Cerebellar cortex (tissue), 1 donor: ENCODE results near the gene HHAT.

Experiments
- DNase-seq: peaks from one replicate; pipeline ENCODE4 v3.0.0-alpha.2; 2015; ENCODE audit warnings: low spot score

The HHAT gene

DNA sequence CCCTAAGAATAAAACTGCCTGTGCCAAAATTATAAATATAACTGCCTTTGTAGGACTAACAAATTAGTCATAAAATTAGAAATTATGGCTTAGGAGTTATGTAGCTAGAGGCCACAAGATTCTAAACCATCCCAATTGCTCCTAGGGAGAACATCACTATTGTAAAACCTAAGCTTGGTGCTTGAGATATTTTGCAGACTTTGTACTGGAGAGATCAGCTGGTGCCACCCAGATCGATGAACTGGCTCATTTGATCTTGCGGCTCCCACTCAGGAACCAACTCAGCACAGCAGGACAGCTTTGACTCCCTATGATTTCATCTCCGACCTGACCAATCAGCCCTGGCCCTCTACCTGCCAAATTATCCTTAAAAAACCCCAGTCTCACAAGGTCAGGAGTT lies 30.6 kb downstream of the HHAT start:
- no peak for DNase-seq

DNA sequence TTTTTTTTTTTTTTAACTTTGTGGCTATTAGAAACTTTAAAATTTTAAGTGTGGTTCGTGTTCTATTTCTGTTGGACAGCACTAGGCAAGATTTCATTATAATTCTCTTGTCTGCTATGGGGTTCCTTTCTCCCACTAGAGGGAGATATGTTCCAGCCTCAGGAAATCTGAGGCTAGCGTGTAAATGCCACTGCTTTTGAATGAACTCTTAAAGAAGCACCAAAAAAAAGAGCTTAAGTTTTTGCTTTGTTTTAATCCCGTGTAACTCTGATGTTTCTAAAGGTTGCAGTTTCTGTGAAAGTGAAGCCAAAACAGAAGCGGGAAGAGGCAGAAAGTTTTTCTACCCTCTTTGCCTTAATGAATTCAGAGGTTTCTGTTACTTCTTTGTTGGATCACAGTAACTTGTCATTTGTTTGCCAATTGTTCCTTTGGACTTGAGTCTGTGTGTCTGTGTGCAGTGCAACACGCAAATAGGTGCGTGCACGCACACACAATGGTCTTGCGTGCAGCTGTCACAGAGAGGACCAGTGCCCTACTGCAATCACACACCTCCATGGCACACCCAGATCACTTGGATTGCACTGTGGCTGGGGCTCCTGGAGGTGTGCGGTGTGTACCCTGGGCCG lies 32.3 kb downstream of the HHAT start:
- DNase-seq: peak; percentile 63

DNA sequence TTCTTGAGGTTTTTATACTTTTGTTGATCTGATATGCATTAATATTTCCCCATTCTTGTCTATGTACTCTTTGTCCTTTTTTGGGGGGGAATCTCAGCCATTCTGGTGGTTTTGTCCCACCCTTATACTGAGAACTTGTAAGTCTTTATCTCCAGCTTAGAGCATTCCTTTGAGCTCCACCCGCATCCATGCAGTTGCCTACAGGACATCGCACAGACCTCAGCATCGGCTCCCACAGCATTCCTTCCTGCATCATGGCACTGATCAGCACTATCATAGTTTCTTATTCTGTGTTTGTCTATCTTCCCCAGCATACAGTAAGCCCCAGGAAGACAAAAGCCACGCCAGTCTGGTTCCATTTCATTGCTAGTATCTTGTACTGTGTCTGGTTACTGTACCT lies 33.0 kb downstream of the HHAT start:
- DNase-seq: no peak

DNA sequence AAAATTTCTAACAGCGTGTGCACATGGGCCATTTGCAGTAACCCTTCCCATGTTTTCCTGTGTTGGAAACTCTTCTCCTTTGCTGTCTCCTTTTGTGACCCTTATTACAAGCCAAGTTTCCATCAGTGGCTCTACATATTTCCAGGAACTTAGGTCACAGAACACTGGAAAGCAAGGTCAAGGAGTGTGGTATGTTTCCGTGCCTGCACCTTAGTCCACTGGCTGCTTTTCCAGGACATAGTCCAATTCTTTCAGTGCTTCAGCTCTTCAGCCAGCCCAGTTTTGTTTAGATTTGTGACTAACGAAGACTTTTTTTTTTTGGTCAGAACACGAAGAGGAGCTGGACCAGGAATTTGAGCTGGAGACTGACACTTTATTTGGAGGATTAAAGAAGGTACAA lies 33.8 kb downstream of the HHAT start:
- no peak for DNase-seq

DNA sequence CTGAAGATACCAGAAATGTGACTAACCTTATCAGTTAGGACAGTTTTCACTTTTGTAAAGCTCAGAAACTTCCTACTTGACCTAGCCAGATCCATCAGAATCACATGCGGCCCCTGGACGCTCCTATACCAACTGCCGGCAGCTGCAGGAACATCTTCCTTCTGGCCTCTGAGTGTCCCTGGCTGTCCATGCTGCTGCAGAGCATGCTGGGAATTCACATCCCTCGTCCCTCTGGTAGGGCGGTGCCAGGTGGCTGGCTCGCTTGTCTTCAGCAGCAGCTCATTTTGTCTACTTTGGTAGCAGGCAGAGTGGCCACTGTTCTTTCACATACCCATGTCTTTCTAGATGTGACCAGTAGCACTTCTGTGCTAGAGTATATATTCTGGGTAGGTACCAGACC lies 34.4 kb downstream of the HHAT start:
- DNase-seq: no peak

DNA sequence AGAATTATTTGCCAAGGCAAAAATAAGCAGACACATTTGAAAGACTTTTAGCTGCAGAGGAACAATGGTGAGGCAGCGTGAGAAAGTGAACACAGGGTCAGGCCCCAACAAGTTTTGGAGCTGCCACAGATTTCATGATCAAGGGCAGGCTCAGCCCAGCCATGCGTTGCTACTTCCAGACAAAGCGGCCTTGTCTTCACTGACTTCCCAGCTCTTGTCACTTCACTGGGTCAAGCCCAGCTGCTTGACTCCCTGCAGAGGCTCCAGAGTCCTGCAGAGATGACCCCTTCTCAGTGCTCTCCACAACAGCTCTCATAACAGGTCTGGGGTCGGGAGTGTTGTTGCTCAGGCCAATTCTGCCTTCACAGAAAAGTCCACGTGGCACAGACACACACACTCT lies 35.8 kb downstream of the HHAT start:
- no peak for DNase-seq

DNA sequence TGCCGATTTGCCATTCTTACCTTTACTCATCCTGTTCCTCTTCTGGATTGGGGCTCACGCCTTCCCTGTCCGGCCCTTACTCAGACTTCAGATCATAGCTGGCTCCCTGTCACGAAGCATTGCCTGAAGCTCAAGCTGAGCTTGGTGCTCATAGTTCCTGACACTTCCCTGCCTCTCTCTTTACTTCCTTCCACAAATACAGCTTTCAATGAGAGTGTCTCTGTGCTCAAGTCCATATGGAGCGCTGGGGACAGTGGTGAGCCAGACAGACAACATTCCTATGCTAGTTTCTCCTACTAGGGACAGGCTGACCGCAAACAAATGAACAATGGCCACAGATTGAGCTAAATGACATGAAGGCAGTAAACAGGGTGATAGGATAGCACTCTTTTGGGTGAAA lies 38.1 kb downstream of the HHAT start:
- DNase-seq: no peak

DNA sequence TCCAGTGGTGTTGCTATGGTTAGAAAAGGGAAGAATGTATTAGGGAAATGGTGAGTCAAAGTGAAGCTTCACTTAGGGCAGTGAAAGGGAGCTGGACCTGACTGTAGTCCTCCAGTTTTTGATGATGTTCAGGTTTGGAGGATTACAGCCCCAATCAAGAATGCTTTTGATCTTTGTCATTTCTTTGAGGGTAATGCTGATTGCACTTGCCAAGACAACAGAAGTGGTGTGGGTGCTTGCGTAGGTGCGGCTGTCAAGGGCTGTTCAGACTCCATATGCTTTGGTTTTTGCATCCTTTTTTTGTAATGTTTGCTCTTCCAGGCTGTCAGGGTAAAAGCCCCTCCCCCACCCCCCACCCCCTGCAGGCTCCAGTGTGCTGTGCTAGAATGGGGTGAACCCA lies 38.9 kb downstream of the HHAT start:
- DNase-seq: no peak

DNA sequence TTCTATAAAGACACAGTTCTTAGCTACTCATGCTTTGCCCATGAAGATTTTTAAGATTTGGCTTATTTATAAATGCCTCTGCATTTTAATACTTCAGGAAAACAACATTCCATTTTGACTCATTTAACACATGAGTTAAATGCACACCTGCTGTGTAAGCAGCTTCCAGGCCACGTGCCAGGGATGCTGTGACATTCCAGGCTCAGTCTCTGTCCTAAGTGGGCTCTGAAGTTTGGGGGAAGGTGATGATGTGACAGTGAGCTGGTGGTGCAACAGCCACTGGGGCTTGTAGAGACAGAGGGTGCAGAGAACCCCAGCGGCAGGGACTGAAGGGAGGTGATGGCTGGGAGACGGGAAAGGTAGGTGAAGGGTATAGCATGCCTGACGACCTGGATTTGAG lies 40.7 kb downstream of the HHAT start:
- DNase-seq: no peak

DNA sequence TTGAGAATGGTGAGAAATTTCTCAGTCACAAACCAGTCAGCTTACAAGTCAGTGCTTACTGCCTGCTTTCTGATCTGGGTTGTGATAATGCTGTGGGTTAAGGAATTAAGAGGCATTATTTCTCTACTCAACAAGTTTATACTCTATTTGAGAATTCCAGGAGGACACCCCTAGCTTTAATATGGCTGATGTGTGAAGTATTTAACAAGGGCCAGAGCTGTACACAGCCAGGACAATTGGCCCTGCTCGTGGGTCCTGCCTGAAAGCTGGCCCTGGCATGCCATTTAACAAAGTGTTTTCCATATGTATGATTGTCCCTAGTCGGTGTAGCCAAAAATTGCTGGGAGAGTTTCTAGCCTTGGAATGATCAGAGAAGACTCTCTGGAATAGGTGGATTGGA lies 43.2 kb downstream of the HHAT start:
- no peak for DNase-seq

DNA sequence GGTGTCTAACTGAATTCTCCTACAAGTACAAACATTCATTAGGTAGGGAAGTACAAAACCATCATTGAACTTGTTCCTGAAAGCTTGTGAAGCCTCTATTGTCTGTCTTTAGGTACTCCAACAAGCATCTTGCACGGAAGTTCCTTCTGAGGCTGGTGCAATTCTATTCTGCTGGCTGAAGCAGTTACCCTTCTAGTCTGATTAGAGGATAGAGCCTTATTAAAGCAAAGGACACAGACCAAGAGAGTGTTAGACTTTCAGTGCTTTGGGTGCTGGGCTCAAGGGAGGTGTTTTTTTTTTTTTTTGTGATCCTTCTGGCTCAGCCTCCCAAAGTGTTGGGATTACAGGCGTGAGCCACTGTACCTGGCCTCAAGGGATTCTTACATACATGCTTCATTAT lies 43.8 kb downstream of the HHAT start:
- peak; percentile 18 for DNase-seq

DNA sequence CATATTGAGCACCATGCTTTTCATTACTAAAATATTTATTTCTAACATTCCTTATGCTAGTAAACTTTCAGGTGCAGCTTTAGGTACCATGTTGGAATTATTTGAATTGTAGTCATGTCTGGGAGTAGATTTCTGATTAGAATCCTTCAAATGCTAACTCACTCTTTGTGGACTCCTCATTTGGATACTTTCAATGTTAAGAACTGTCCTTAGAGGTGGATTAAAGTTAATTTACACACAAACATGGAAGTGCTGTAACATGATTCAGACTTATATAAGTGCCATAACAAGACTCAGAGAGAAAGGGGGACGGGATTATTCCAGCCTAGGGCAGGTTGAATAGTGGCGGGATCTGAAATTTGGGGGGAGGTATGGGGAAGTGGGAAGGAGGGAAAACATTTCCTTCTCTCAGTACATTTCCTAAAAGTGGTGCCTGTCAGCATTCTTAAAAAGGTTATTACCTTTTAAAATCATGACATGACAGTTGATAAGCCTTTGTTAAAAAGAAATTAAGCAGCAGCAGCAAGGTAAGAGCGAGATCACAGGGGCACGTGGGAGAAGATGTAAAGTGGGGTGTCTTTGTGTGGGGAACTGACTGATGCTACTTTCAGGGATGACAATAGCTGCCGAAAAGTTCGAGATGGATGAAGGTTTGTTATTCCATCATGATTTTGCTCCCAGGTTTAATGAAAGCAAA lies 44.4 kb downstream of the HHAT start:
- DNase-seq: no peak

DNA sequence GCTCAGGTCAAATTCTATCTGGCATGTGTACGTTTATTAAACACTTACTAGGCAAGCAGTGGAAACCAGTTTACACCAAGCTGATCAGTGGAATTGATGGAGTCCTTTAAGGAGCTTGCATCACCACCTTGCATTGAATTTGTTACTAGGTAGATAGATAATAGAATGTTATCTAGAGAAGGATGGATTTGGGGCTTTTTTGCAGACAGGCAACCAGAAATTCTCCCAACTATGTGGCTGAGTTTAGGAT lies 44.9 kb downstream of the HHAT start:
- no peak for DNase-seq

DNA sequence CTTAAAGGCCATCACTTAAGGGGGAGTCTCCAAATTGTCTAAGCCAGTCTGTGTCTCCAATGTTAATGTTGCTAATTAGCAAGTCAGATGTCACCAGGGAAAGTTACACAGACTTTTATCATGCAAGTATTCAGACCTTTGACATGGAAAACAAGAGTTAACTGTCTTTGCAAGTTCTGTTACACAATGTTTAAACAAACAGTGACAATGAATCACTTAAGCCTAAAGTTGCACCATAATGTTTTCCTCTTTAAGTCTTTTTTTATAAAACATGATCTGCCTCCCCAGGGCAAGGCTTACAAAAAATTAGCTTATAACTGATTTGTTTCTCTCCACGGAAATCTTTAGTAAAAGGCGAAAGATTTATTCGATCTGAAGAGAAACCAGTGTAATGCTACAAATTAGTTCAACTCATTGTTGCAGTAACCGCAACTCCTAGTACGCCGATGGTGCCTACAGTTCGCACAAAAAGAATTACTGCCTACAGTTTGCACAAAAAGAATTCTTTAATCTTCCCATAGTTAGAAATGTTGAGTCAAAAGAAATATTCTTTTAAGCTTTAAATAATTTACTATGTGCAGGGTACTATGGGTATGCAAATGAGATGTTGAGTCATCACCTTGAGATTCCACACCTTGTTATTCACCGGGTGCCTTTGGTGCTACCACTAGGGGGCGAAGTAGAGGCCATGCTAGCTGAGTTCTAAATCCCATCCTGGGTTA lies 45.3 kb downstream of the HHAT start:
- DNase-seq: peak; percentile 94

DNA sequence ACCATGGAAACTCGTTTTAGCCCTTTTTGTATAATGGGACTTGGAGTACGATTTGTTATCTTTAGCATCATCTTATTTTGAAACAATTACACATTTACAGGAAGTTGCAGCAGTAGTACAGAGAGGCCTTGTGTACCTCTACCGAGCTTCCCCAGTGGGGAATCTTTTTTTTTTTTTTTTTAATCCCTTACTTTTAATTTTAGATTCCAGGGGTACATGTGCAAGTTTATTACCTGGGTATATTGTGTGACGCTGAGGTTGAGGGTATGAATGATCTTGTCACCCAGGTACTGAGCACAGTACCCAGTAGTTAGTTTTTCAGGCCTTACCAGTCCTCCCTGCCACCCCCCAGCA lies 45.9 kb downstream of the HHAT start:
- no peak for DNase-seq

DNA sequence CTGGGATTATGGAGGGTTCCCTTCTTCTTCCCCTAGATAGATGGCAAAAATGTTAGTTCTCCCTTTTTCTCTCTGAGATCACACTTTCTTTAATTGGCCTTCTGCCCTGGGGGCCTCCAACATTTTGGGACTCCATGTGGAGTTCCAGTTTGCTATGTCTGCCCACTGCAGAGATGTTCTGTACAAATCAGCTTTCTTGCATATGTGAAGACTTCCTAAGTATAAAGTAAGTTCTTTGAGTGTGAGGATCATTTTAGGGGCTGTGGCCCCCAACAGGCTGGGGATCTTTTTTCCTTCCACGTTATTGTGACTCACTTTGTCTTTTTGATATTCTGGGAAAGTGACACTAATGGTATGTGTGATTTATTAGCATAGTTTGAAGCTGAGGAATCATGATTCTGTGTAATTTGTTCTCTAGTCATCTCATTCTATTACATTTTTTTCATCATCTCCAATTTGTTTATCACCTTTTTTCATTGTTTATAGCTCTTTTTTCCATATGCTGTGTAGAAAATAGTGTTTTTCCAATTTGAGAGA lies 48.2 kb downstream of the HHAT start:
- DNase-seq: no peak

DNA sequence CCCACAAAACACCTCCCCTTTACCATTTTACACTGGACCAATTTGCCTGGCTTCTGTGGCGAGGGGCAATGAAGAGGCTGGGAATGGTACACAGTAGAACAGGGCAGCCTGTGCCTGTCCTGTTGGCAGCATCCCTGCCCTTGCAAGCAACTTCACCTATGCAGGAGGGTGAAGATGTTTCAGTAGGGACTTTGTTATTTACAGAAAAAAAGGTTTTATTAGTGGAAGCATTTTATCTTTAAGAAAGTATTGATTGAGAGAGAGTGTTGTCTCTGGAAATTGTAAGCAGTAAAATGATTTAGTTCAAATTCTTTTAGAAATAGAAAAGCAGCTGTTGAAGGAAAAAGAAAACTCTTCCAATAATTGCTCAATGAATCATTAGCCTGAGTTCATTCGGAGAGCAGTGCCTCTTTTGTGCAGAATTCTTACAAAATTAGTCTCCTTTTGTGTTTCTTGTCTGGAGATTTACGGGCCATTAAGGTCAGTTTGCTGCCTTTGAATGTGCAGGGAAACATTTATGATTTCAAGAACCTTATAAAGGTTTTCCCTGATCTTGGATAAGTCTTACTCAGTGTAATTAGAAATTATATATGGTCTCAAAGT lies 49.1 kb downstream of the HHAT start:
- no peak for DNase-seq

DNA sequence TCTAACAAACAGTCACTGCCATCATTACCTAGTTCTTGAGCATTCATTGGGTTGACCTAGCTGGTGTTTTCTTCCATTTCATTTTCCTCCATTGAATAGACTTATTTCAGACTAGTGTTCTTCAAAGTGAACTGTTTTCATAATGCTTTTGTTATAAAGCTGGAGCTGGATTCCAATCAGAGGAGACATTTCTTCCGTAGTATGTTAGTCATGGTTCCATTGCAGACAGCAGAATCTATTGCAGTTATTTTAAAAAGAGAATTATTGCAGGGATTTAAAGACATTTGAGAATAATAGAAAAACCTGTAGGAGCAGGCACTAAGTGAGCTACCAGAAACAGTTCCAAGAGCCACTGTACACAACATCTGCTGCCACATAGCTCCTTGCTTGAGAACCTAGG lies 50.0 kb downstream of the HHAT start:
- no peak for DNase-seq

DNA sequence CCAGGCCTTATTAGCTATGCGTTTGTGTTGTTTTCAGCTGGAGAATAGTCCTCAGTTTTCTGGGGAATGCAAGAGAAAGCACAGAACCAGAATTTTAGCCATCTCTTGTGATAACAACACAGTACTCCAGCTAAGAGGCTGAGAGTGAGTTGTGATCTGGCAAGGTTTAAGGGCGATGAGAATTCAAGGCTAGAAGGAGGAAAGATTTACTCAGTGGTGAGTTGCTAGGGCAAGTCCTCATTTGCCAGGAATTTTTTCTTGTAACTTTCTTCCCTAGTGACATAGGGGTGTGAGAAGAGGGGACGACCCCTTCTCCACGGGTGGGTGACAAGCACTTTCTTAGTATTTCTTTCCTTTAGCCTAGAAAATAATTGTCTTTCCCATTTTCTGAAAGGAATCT lies 53.2 kb downstream of the HHAT start:
- DNase-seq: no peak

DNA sequence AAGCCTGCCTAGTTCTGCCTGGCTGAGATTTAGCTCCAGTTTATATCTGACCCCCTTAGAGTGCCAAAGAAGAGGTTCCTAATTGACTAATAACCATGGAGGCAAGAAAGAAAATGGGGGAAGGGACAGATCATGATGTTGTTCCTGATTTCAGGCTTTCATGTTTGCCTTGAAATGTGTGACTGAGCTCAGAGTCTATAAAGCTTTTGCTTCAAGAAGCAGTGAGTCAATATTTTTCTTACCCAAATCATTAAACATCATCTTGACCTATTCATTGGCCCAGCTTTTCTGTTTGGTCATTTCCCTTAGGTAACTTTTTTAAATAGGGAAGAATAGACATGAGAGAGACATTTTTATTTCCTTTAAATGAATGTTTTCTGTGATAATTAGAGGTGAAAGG lies 55.9 kb downstream of the HHAT start:
- DNase-seq: no peak

DNA sequence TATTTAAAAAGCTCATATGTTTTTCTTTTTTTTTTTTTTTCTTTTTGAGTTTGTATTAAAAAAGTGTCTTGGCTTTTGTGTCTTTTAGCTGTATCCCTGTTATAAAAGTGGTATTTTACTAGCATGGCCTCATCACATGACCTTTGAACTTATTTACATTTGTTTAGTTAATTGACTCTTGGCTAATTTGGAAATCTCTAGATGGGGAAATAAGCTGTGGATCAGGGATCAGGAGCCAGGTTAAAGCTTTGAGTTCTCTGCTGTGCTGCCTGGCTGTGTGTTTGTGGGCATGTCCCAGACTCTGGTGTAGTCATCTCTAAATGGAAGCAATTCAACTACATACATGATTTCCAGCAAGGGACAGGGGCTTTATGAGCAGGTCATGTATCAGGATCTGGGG lies 56.5 kb downstream of the HHAT start:
- no peak for DNase-seq

DNA sequence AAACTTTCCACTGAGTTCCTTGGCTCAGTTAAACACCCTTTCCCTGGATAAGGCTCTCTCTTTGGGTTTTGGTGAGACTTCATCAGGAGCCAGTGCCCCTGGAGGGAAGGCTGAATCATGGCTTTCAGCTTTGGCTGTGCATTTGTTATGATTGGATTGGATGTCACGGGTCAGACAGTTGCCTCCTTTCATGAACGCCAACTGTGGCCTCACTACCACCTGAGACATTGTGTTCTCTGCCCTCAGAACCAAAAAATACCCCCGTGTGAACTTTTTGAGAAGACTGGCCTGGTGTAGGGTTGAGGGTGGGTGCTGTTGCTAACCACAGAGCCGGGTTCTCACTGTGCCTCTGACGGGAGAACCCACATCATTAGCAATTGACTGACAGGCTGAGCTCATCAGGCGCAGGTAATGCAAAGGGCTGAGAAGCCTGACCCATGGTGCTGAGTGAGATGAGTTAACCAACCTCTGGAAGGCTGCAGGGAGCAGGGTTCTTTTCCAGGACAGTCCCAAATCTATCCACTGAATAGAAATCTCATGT lies 65.6 kb downstream of the HHAT start:
- no peak for DNase-seq

DNA sequence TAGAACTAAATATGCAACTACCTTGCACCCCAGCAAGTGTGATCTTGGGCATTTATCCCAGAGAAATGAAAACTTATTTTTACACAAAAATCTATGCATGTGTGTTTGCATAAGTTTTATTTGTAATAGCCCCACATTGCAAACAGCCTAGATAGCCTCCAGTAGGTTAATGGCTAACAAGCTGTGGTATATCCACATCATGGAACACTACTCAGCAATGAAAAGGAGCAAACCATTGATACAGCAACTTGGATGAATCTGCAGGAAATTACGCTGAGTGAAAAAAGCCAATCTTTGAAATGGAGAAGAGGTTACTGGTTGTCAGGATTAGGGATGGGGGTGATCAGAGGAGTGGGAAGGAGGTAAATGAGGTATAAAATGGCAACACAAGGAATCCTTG lies 67.8 kb downstream of the HHAT start:
- no peak for DNase-seq
